IMR-90 (cell line): Measurements from ENCODE around the gene SLC6A14.

Experiments used
- CEBPB ChIP-seq: IDR thresholded peaks from 2 replicates; pipeline ENCODE4 v1.6.1; 2012; ENCODE audit warnings: low read depth, low read length, improper control_type of control experiment
- CHD1 ChIP-seq: IDR thresholded peaks from 2 replicates; pipeline ENCODE4 v1.6.1; 2012; ENCODE audit warnings: low read depth, low read length, improper control_type of control experiment
- MAFK ChIP-seq: IDR thresholded peaks from 2 replicates; pipeline ENCODE4 v1.6.1; 2012; ENCODE audit warnings: low read depth, low read length, improper control_type of control experiment
- MAZ ChIP-seq: IDR thresholded peaks from 2 replicates; pipeline ENCODE4 v1.6.1; 2012; ENCODE audit warnings: low read depth, mild to moderate bottlenecking, low read length, improper control_type of control experiment, moderate library complexity, borderline replicate concordance
- MXI1 ChIP-seq: IDR thresholded peaks from 2 replicates; pipeline ENCODE4 v1.6.1; 2012; ENCODE audit warnings: low read depth, mild to moderate bottlenecking, low read length, moderate library complexity, borderline replicate concordance
- NFE2L2 ChIP-seq: fragments of 150-350 bp; IDR thresholded peaks from 2 replicates; pipeline ENCODE4 v1.6.1; 2016; ENCODE audit warnings: low read depth, mild to moderate bottlenecking, low read length
- POLR2A ChIP-seq: IDR thresholded peaks from 2 replicates; pipeline ENCODE4 v1.6.1; 2012; ENCODE audit warnings: mild to moderate bottlenecking, low read depth, low read length
- RFX5 ChIP-seq: IDR thresholded peaks from 2 replicates; pipeline ENCODE4 v1.8.0; 2012; ENCODE audit warnings: low read depth, mild to moderate bottlenecking, low read length, moderate library complexity
- USF2 ChIP-seq: fragments of 150-350 bp; IDR thresholded peaks from 2 replicates; pipeline ENCODE4 v1.6.1; 2017; ENCODE audit warnings: mild to moderate bottlenecking, antibody characterized with exemption, low read length, low read depth
- TF ChIP-seq, protein P1 (sequence below): conservative IDR thresholded peaks from 2 replicates; pipeline ENCODE4 v1.5.1; 2012; ENCODE audit warnings: mild to moderate bottlenecking, low read depth, low read length, improper control_type of control experiment

DNA sequence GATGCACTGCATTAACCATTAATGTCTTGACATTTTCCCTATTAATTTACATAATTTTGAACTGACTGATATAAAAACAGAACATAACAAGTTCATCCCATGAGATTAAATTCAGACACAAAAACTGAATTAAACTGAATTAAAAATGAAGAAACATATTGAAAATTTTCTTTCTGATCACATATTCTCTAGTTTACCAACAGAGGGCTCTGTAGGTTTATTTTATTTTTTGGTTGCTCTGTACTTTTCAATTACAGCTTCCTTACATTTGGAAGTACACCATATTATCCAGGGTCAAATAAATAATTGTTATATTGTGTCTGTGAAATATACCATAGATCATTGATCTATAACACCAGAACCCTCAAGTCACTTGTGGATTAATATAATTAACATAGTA lies 53.7 kb downstream of the SLC6A14 start:
- TF ChIP-seq, protein P1, sequence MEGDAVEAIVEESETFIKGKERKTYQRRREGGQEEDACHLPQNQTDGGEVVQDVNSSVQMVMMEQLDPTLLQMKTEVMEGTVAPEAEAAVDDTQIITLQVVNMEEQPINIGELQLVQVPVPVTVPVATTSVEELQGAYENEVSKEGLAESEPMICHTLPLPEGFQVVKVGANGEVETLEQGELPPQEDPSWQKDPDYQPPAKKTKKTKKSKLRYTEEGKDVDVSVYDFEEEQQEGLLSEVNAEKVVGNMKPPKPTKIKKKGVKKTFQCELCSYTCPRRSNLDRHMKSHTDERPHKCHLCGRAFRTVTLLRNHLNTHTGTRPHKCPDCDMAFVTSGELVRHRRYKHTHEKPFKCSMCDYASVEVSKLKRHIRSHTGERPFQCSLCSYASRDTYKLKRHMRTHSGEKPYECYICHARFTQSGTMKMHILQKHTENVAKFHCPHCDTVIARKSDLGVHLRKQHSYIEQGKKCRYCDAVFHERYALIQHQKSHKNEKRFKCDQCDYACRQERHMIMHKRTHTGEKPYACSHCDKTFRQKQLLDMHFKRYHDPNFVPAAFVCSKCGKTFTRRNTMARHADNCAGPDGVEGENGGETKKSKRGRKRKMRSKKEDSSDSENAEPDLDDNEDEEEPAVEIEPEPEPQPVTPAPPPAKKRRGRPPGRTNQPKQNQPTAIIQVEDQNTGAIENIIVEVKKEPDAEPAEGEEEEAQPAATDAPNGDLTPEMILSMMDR: peak; percentile 26
- no peak for TF ChIP-seq CEBPB
- no peak for TF ChIP-seq POLR2A
- TF ChIP-seq USF2: no peak
- TF ChIP-seq MAFK: no peak
- no peak for TF ChIP-seq NFE2L2
- no peak for TF ChIP-seq MAZ
- TF ChIP-seq MXI1: no peak
- no peak for TF ChIP-seq CHD1
- TF ChIP-seq RFX5: no peak
